Sigmoid colon (tissue), 7 donors: Measurements from ENCODE around the gene TPK1. TPM values are rescaled to one million over a fixed set of nuclear protein-coding genes. Genes with fewer than 3 reads are reported as not detected.

ENCODE experiments used
- DNase-seq: peaks from one replicate; pipeline ENCODE4 v3.0.0-alpha.2; 2019
- H3K27ac ChIP-seq, 4 donors: fragments of 200-600 bp; sonication (generic); one replicate each; pipeline ENCODE4 v1.5.1; 2016 to 2019; ENCODE audit warnings: mild to moderate bottlenecking in 1 of 4
- H3K27me3 ChIP-seq, 3 donors: fragments of 200-600 bp; sonication (generic); one replicate each; pipeline ENCODE4 v1.5.1; 2019; ENCODE audit warnings: mild to moderate bottlenecking in 1 of 3
- H3K36me3 ChIP-seq, 4 donors: fragments of 200-600 bp; sonication (generic); one replicate each; pipeline ENCODE4 v1.5.1; 2016 to 2019
- H3K4me1 ChIP-seq, 4 donors: fragments of 200-600 bp; sonication (generic); one replicate each; pipeline ENCODE4 v1.5.1; 2017 to 2019
- H3K4me3 ChIP-seq, 4 donors: fragments of 200-600 bp; sonication (generic); one replicate each; pipeline ENCODE4 v1.5.1; 2017 to 2019; ENCODE audit warnings: mild to moderate bottlenecking in 2 of 4, moderate library complexity in 1 of 4
- H3K9me3 ChIP-seq, 4 donors: fragments of 200-600 bp in 3 of 4; sonication (generic) in 3 of 4; one replicate each; pipeline versions ENCODE4 v1.5.1 to v1.6.1; 2013 to 2019
- CTCF ChIP-seq, 4 experiments: fragments of 450-650 bp in 3 of 4; fragments of 200-600 bp in 1 of 4; IDR thresholded peaks; one replicate each; pipeline ENCODE4 v1.5.1; 2016 to 2019; ENCODE audit warnings: antibody characterized with exemption in 4 of 4, mild to moderate bottlenecking in 3 of 4, moderate library complexity in 2 of 4
- EP300 ChIP-seq, 4 donors: sonication (generic); formaldehyde crosslinking; IDR thresholded peaks; one replicate each; pipeline ENCODE4 v1.6.1; 2017; ENCODE audit warnings: antibody characterized with exemption in 4 of 4
- POLR2A ChIP-seq, 2 donors: fragments of 450-650 bp; IDR thresholded peaks; one replicate each; pipeline ENCODE4 v1.6.1; 2016; ENCODE audit warnings: antibody characterized with exemption in 2 of 2, mild to moderate bottlenecking in 2 of 2, moderate library complexity in 2 of 2
- POLR2AphosphoS5 ChIP-seq, 4 donors: sonication (generic); formaldehyde crosslinking; IDR thresholded peaks; one replicate each; pipeline ENCODE4 v1.6.1; 2017; ENCODE audit warnings: antibody characterized with exemption in 4 of 4
- WGBS, 2 donors: extraction: QIAGEN DNeasy Blood & Tissue Kit; methylation state at CpG; one replicate each; pipeline ENCODE4 v1.1.7; 2013; 5-methylcytosine and 5-hydroxymethylcytosine counted together
- intact Hi-C: fragments of 100-400 bp; cut with DNase I; formaldehyde crosslinking; loops from one replicate; pipeline ENCODE4 v1.15.1; 2023
- polyA plus RNA-seq, 3 donors: library from polyadenylated mRNA; stranded (reverse); fragments of 200-250 nt; gene quantifications; one replicate each; pipeline ENCODE4 v1.2.3, GENCODE V29; 2013
- total RNA-seq, 4 donors: library from RNA; depleted of rRNA; stranded (reverse); fragments of >200 nt; gene quantifications; one replicate each; pipeline ENCODE4 v1.1.0, GENCODE V29; 2016
- donor health status: healthy with polysubstance abuse.
- donor health status: Bipolar disorder and iron deficiency.
- donor health status: healthy.

The TPK1 gene
- total and polyA plus RNA-seq, 7 donors = 4.1 to 14.3 (median 7.2) TPM

GRCh38 chr7:144487901-144488300 is 348.0 kb downstream of the TPK1 start:
- intact Hi-C loops = no loop called here
- no peaks in the 10 kb centered on the region for H3K27me3 ChIP-seq
- no peaks in the 10 kb centered on the region for H3K36me3 ChIP-seq
- 74% methylated on average over 3 of the region's 3 CpGs for WGBS, 2 donors
- TF ChIP-seq CTCF (IDR thresholded peaks at IDR 0.05) = no peak
- TF ChIP-seq EP300 (IDR thresholded peaks at IDR 0.05) = no peak
- TF ChIP-seq POLR2A (IDR thresholded peaks at IDR 0.05) = no peak
- TF ChIP-seq POLR2AphosphoS5 (IDR thresholded peaks at IDR 0.05) = no peak
- no peaks in the 10 kb centered on the region for H3K4me1 ChIP-seq
- no peak for DNase-seq
- H3K9me3 ChIP-seq = no peaks in the 10 kb centered on the region
- H3K4me3 ChIP-seq = no peak overlapping the region
- H3K27ac ChIP-seq = no peak overlapping the region

- Histone ChIP-seq H3K9me3 (no peaks in the 10 kb centered on the region), H3K4me3 (no peak overlapping the region), H3K27me3 (no peaks in the 10 kb centered on the region), H3K4me1 (no peaks in the 10 kb centered on the region), H3K36me3 (no peaks in the 10 kb centered on the region), H3K27ac (no peak overlapping the region)
- intact Hi-C loops = no loop called here
- 96 to 97% methylated on average over 2 of the region's 2 CpGs for WGBS, 2 donors
- no peak for DNase-seq
- TF ChIP-seq EP300 (IDR thresholded peaks at IDR 0.05) (no peak), POLR2AphosphoS5 (IDR thresholded peaks at IDR 0.05) (no peak), POLR2A (IDR thresholded peaks at IDR 0.05) (no peak), CTCF (IDR thresholded peaks at IDR 0.05) (no peak)
Measured at GRCh38 chr7:144484445-144484844, 351.4 kb downstream of the TPK1 start.

GRCh38 chr7:144483189-144483588 is 352.7 kb downstream of the TPK1 start:
- Histone ChIP-seq H3K27me3 (no peaks in the 10 kb centered on the region), H3K27ac (no peak overlapping the region), H3K4me3 (no peak overlapping the region), H3K4me1 (no peaks in the 10 kb centered on the region), H3K36me3 (no peaks in the 10 kb centered on the region), H3K9me3 (no peaks in the 10 kb centered on the region)
- intact Hi-C loops = no loop called here
- TF ChIP-seq EP300 (IDR thresholded peaks at IDR 0.05) = no peak
- no peak for TF ChIP-seq CTCF (IDR thresholded peaks at IDR 0.05)
- no peak for TF ChIP-seq POLR2A (IDR thresholded peaks at IDR 0.05)
- no peak for TF ChIP-seq POLR2AphosphoS5 (IDR thresholded peaks at IDR 0.05)
- no peak for DNase-seq
- WGBS, 2 donors = 74 to 75% methylated on average over 1 of the region's 1 CpG

GRCh38 chr7:144481833-144482232 is 354.0 kb downstream of the TPK1 start:
- Histone ChIP-seq H3K9me3 (no peaks in the 10 kb centered on the region), H3K36me3 (no peaks in the 10 kb centered on the region), H3K27me3 (no peaks in the 10 kb centered on the region), H3K4me3 (no peak overlapping the region), H3K27ac (no peak overlapping the region), H3K4me1 (no peaks in the 10 kb centered on the region)
- no peak for TF ChIP-seq POLR2A (IDR thresholded peaks at IDR 0.05)
- TF ChIP-seq EP300 (IDR thresholded peaks at IDR 0.05) = no peak
- TF ChIP-seq POLR2AphosphoS5 (IDR thresholded peaks at IDR 0.05) = no peak
- TF ChIP-seq CTCF (IDR thresholded peaks at IDR 0.05) = no peak
- DNase-seq = no peak
- intact Hi-C loops = no loop called here
- 68 to 86% methylated on average over 3 of the region's 3 CpGs for WGBS, 2 donors

GRCh38 chr7:144477348-144477747 is 358.5 kb downstream of the TPK1 start:
- H3K27ac ChIP-seq = no peak overlapping the region
- no peaks in the 10 kb centered on the region for H3K27me3 ChIP-seq
- no peak for DNase-seq
- intact Hi-C loops = no loop called here
- H3K9me3 ChIP-seq = no peaks in the 10 kb centered on the region
- 62 to 81% methylated on average over 1 of the region's 1 CpG for WGBS, 2 donors
- no peaks in the 10 kb centered on the region for H3K36me3 ChIP-seq
- H3K4me1 ChIP-seq = no peaks in the 10 kb centered on the region
- H3K4me3 ChIP-seq = no peak overlapping the region
- TF ChIP-seq POLR2AphosphoS5 (IDR thresholded peaks at IDR 0.05) = no peak
- no peak for TF ChIP-seq POLR2A (IDR thresholded peaks at IDR 0.05)
- TF ChIP-seq CTCF (IDR thresholded peaks at IDR 0.05) = no peak
- TF ChIP-seq EP300 (IDR thresholded peaks at IDR 0.05) = no peak
